ENCODE data around the gene MARF1.
"Not testable (repeated sequence)": the region's sequence is repeated elsewhere in the genome, so short reads cannot be mapped to it uniquely, and the experiment has no call there.

MARF1 gene

DNA sequence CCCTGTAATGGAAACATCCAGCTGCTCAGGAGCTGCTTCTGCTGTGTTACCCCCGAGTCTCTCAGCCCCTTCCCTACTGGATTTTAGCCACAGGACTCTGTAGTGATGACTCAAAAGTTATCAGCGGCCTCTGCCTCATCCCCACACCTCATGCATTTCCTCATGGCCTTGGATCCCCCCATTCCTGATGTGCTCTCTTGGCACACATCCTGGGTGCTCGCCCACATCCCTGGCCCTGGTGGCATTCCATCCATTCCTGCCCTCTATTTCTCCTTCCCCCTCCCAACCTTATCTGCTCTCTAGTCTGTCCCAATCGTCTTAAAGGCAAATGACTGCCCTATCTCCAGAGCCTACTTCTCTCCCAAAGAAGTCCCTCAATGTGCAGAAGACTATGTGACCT lies 24.6 kb downstream of the MARF1 start:
- no peak for DNase-seq

DNA sequence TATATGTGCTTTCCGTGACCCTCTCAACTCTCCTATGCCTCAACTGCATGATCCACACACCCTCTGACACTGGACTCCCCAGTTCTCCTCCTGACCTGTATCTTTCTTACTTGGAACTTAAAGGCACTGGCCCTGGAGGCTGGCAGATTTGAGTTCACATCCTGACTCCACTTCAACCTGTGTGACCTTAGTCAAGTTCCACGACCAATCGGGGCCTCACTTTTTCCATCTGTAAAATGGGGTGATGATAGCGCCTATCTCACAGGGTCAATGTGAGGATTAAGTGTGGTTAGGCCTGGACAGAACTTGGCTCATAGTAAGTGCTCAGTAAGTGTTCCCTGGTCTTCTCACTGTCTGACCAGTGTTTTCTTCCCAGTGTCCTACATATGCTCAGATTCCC lies 25.1 kb downstream of the MARF1 start:
- DNase-seq = no peak

DNA sequence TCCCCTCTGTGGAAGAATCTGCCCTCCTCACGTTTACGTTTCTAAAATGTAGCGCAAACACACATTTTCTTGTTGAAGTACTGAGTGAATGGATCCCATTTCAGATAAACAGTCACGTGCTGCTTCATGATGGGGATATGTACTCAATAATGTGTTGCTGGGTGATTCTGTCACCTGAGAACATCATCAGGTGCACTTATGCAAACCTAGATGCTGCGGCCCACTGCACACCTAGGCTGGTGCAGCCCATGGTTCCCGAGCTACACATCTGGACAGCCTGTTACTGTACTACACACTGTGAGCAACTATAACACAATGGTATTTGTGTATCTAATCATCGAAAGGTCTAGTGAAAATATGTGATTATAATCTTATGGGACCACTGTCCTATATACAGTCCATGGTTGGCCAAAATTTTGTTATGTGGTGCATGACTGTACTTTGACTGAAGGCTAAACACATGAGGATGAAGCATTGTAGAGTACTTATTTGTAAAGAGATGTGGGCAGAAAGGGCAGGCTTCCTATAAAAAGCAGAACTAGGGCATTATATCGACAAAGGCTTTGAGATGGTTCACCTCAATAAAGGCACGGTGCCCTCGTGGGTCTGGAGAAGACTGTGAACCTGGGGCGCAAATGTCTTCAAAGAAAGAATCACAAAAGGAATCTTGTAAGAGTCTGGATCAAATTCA lies 26.3 kb downstream of the MARF1 start:
- DNase-seq = no peak

DNA sequence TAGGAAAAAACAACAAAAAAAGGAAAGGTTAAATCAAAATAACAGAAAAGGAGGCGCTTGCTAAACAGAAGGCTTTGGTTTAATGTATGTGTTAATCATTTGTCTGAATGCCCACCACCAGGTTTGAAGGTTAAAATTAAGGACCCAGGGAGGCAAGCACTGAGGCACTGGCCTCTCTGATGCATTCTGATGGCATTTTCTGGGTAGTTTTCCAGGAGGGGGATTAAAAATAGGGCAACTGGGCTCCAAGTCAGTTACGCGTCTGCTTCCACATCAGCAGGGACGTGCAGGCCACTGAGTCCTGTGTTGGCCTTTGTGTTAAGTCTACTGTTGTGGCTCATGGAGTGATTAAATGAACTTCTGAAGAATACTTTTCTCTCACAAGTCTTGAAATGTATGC lies 26.9 kb downstream of the MARF1 start:
- no peak for DNase-seq

DNA sequence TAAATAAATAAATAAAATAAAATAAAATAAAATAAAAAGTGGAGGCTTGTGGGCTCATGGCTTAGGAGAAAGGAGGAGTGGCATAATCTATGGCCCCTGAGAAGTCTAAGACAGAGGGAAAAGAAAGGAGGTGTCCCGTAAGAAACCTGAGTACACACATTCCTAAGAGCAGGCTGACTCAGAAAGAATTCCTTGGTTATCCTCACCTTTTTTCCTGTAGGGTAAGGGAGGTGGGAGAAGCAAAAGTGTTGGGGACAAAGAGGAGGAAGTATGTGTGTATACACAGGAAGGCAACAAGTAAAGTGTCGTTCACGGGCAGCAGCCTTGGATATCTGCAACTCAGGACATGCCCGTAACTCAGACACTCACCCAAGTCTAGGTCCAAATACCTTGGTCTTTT lies 29.3 kb downstream of the MARF1 start:
- DNase-seq = no peak

DNA sequence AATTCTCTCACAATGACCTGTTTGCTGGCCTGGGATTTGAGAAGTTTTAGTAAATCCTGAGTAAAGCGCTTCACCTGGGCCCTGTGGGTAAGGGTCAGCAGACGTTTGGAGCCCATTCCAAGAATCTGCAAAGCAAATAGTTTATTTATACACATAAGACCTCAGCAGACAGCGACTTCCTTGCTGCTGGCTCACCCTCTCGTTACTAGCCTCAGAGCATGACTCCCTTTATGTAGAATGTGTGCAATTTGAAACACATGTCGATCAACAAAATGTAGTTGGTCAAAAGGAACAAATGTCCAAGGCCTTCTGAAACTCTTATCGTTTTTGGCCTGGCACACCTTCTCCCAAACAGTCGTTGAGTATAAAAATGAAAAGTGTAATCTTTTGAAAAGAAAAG lies 31.3 kb downstream of the MARF1 start:
- no peak for DNase-seq

DNA sequence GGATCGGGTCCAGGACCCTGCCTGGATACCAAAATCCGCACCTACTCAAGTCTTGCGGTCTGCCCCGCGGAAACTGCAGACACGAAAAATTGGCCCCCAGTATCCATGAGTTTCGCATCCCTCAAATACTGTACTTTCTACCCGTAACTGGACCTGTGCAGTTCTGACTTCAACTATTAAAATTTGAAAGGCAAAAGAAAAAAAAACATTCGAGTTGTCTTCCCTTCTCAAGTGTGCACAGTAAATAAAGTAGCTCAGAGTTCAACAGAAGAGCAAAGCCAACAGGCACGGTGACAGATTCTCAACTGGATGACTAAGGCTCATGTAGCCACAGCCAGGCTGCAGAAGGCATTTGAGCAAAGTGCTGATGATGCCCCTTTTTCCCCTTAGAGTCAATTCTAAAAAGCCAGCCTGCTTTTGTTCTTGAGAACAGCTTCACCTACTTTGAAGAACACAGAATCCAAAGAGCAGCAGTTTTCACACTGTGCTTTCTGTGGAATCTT lies 32.5 kb downstream of the MARF1 start:
- DNase-seq = no peak

DNA sequence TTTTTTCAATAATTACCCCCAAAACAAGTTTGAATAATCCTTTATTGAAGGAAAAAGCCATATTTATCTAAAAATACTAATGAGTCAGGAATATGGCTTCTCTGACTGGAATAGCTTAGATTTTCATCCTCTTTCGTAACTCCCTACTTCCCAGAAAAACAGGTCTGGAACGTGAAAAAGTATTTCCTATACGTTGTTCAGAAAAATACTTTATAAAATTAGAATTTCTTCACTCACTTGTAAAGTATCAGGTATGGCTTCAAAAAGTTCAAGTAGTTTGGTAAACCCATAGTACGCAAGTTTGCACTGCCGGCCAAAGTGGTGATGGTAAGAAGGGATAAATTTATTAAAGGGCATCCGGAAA lies 33.7 kb downstream of the MARF1 start:
- DNase-seq = no peak

DNA sequence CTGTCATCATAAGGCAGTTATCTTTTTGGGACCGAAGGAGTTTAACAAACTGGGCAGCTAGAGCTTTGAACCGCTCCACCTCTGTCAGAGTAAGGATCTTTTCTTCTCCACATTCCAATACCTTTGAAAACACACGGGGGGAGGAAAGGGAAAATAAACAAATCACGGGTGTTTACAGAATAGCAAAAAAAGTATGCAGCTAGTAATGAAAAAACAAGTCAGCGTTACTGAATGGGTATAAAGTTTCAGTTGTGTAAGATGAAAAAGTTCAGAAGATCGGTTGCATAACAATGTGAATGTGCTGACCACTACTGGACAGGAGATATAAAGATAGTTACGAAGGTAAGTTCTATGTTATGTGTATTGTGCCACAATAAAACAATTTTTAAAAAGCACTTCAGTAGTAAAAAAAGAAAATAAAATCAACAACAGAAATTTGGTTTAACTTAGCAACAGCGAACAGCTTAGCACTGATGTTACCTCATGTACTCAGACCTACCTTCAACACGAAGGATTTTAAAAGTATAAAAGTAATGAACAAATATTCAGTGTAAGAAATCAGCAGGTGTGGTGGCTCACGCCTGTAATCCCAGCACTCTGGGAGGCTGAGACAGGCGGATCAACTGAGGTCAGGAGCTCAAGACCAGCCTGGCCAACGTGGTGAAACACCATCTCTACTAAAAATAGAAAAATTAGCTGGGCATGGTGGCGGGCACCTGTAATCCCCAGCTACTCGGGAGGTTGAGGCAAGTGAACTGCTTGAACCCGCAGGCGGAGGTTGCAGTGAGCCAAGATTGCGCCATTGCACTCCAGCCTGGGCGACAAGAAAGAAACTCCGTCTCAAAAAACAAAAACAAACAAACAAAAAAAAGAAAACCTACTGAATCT lies 34.3 kb downstream of the MARF1 start:
- DNase-seq = no peak

DNA sequence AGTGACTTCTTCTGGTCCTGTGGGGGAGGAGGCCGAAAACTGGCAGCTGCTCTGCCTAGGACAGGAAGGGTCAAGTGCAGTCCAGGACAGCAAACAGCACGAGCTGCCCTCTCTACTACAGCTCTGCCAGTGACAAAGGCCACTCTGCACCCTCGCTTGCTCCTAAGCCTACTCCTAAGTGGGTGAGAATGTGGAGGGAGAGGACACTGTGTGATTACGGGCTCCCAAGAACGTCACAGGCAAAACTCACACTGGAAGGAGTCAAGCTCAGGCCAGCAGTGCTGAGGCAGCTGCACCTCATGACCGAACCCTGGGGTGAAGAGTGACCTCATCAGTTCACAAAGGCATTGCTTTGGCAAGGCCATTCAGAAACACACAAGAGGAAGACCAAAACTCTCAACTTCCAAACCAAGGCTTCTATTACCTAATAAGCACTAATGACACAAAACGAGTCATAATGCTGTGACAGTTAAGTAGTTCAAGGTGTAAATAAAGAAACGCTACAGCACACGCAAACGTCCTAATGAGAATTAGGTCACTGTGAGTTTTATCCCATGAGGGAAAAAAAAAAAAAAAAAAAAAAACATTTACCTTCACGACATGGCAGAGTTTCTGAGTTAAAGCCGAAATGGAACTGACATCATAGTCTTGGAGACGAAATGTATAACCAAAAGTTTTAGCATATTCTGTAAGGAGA lies 35.1 kb downstream of the MARF1 start:
- DNase-seq = no peak

DNA sequence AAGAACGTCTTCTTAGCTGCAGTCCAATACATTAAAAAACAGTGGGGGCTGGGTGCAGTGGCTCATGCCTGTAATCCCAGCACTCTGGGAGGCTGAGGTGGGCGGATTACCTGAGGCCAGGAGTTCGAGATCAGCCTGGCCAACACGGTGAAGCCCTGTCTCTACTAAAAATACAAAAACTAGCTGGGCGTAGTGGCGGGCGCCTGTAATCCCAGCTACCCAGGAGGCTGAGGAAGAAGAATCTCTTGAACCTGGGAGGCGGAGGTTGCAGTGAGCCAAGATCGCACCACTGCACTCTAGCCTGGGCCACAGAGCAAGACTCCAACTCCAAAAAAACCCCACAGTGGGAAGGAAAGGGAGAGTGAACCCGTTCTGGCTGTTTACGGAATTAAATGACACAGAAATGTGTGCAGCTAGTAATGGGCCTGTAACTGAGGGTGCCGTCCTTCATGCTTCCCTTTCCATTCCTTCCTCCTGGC lies 35.7 kb downstream of the MARF1 start:
- not testable (repeated sequence) for DNase-seq

DNA sequence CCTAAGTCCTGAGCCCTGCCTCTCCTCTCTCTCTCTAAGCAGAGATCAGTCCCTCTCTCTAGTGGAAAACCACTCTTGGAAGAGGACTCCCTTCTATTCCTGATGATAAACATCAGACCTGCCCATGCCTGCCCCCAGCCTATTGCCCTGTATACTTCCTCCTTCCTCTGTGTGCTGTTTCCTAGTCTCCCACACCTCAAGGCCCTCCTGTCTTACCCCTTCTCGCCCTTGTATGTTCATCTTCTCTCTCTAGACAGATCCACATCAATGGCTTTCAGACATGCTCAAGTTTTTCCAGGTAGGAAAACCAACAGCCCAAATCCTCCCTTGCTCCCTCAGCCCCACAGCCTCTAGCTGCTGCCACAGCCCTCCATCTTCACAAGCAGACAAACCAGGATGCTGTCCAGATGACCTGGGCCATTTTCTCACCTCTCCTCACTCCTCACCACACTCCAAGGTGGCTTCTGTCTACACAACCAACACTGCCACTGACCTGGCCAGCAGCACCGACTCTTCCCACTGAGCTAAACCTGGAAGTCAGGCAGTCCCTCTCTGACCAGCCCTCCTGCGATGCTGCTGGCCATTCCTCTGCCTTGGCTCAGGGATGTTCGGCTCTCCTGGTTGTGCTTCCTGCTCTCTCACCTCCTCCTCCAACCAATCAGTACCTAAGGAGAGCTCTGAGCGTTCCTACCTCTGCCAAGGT lies 36.3 kb downstream of the MARF1 start:
- DNase-seq = no peak

DNA sequence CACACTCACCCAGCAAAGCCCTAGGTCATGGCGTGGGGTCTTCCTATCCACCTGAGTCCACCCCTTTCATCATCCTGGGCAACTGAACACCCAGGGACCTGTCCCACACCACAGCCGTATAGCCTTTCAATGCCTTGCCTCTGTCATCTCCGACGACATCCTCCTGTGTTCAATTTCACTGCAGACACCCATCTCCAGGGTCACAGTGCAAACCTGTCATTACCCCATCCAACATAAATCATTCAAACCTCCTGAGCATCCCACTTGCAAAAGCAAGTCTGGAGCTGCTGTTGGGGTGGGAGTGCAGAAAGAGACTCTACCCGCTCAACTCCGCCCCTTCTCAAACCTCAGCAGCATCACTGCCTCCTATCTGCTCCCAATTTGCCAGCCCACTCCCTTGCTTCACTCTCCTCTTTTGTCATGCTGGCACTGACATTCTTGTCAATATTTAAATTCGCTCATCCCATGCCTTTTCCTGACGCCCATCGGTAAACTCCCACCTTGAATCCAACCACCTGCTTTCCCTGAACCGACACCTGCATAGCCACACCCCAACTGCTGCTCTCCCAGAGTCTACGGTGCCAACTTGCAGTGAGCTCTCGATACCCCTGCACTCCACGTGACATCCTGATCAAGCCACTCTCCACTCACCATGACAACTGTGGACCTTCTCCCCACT lies 37.0 kb downstream of the MARF1 start:
- DNase-seq = no peak

DNA sequence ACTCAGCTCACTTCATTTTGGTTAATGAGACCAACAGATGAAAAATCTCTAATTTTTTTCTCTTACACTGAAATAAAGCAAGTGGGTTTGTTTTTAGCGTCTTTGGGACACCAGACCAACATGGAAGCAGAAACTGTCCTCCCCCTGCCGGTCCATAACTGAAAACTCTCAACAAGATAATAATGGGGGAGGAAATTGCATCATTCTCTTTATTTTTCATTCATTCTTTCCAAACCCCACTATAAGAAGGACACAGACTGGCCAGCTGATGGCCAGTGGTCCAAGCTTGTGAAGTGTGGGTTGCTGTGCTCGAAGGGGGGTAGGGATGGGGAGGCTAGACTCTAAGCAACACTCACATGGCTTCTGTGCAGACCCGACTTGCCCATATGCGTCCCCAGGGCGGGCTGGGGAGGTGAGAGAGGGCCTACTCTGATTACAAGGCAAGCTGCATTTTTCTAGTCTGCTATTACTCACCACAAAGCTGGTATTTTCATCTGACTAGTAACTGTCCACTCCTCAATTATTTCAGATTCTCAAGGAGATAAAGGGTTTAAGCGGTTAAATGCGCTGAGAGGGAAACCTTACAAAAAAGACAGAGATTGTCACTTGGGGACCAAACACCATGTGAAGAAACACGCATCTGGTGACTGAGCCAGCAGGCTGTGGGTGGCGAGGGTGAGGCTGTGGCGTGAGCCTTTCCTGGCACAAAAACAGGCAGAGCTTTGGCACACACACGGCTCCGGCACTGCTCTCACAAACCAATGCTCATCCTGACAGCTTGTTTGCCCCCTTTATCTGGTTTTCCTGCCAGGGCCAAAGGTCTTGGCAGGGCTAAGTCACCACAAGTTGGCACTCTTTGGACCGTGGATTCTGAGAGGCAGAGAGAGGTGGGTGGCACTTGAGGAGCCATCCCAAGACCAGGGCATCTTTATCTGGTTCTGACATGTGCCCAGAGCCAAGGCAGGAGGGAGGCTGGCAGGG lies 38.2 kb downstream of the MARF1 start:
- DNase-seq = no peak

DNA sequence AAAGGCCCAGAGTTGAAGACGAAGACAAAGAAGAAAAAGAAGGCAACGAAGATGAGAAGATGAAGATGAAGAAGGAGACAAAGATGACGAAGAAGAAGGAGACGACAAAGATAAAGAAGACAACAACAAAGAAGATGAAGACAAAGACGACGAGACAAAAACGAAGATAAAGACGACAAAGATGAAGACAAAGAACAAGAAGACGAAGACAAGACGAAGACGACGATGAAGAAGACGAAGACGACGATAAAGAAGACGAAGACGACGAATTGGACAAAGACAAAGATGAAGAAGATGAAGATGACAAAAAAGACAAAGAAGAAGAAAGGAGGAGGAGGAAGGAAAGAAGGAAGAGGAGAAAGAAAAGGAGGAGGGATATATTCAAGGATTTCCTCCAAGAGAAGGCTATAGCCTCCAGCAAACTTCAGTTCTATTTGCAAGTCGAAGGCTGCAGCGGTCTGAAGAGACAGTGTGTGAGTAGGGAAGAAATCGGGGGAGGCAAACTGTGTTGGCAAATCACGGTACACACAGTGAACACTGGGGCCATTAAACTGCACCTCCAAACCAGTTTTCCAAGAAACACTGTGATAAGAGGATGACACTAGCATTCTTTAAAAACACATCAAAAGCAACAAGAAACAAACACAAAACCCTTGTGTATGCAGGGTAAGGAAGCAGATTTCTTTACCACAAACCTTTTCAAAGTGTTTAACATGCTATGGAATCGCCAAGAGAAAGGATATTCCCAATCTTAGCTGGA lies 40.5 kb downstream of the MARF1 start:
- no peak for DNase-seq

DNA sequence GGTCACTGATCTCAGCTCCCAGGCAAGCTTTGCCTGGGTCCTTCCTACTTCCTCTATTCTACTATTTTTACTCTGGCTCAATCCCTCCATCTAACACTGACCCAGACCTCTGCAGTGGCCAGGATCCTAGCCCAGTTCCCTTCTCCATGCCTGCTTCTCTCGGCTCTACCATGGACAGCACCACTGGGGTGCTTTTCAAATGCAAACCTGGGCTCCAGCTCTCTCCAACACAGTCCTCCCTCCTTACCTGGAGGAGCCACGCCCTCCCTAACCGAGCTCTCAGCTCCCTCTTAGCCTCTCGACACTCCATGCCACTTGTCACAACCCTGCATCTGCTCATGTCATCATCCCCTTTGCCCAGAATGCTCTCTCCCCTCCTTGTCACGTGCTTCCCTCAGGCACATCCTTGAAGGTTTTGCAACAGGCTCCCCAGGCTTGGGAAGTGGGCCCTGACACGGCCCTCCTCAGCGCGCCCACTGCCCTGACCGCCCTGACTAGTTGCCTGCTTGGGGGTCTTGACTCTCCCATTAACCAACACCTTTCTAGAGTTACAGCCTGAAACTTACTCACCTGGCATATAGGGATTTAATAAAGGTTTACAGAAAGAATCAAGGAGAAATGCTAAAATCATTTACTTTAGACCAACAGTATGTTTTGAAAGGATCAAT lies 41.6 kb downstream of the MARF1 start:
- DNase-seq = no peak

DNA sequence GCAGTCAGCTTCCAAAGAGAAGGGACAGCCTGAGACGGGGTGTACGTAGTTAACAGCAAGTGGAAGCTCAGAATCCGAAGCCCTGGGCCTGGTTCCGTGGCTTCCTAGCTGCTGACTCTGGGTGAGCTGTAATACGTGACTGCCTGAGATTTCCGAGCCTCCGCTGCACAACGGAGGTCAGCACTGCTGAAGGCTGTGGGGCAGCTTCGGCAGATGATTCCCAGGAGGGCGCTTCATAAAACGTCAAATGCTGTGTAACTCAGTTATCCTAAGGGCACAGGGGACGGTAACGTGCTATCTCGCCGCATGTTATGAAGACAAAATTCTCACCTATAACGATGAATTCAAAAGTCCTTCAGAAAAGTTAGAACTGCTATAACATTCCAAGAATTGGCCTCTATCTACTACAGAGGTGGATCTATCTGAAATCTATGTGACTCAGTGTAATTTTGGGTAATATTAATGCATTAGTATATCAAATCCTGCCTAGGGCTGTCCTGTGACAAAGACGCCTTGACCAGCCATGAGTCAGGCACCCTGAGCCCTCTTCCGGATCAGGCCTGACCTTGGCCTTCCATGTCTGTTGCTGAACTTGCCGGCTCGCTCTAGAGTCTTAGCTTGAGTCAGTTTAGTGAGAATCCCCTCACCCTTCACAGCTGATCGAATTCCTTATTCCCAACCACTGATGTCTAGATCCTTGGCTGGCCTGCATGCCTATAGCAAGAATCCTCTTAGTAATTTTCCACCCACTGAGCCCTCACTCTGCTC lies 43.5 kb downstream of the MARF1 start:
- no peak for DNase-seq

DNA sequence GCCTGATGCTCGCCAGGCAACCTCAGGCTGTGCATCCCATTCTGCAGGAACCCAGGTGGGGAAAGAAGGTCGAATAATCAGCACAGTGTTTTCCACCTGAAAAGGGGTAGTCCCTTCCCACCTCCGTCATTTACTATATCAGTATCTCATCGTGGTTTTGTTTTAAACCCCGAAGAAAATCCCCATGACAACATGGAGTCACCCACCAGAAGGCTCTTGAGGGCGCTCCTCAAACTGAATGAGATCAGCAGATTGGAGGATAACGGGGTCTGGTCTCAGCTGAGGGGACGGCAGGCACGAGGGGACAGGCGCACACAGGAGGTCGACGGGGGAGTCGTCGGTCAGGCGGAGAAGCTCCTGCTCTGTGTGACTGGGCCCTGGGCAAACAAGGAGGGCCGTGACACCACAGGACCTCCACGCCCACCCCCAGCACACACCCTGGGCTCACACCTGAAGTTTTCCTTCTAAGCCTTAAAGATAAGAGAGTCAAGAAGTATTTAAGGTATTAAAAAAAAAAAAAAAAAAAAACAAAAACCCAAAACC lies 44.2 kb downstream of the MARF1 start:
- DNase-seq = no peak

Measured in Kasumi-1 (cell line).